DOHH2 (cell line): ENCODE measurements around the gene TMEM151B.

ENCODE experiments used
- H3F3A ChIP-seq: fragments of 200-600 bp; sonication (generic), shearing (Covaris generic); 2 replicates; pipeline ENCODE4 v1.6.0; 2016; ENCODE audit warnings: antibody characterized with exemption, mild to moderate bottlenecking; ENCODE audit not compliant: control insufficient read depth, insufficient read depth
- H3K27ac ChIP-seq: fragments of 200-600 bp; sonication (generic); 2 replicates; pipeline ENCODE4 v1.5.1; 2014; ENCODE audit warnings: low read depth, mild to moderate bottlenecking, low read length, moderate library complexity
- H3K27me3 ChIP-seq: fragments of 200-600 bp; sonication (generic); 2 replicates; pipeline ENCODE4 v1.6.1; 2014; ENCODE audit warnings: mild to moderate bottlenecking, low read length, mixed read lengths; ENCODE audit not compliant: control insufficient read depth
- H3K36me3 ChIP-seq: fragments of 200-600 bp; sonication (generic); 2 replicates; pipeline ENCODE4 v1.6.1; 2014; ENCODE audit warnings: mild to moderate bottlenecking, low read length, moderate library complexity, mixed read lengths; ENCODE audit not compliant: control insufficient read depth
- H3K4me1 ChIP-seq: fragments of 200-600 bp; sonication (generic); 2 replicates; pipeline ENCODE4 v1.6.1; 2014; ENCODE audit warnings: mild to moderate bottlenecking, low read length, mixed read lengths; ENCODE audit not compliant: control insufficient read depth
- H3K4me2 ChIP-seq: fragments of 200-600 bp; sonication (generic); 2 replicates; pipeline ENCODE4 v1.6.0; 2014; ENCODE audit warnings: mild to moderate bottlenecking, low read length, moderate library complexity
- H3K4me3 ChIP-seq: fragments of 200-600 bp; sonication (generic); 2 replicates; pipeline ENCODE4 v1.5.1; 2014; ENCODE audit warnings: mild to moderate bottlenecking, low read length, mixed read lengths
- H3K79me2 ChIP-seq: fragments of 200-600 bp; sonication (generic); 2 replicates; pipeline ENCODE4 v1.6.1; 2014; ENCODE audit warnings: mild to moderate bottlenecking, low read length, mixed read lengths; ENCODE audit not compliant: control insufficient read depth
- H3K9me2 ChIP-seq: fragments of 200-600 bp; sonication (generic); replicated peaks from 2 replicates; pipeline ENCODE4 v1.6.1; 2014; ENCODE audit warnings: mild to moderate bottlenecking, low read length, mixed read lengths; ENCODE audit not compliant: control insufficient read depth
- H3K9me3 ChIP-seq: fragments of 200-600 bp; sonication (generic); 2 replicates; pipeline ENCODE4 v1.6.1; 2014; ENCODE audit warnings: antibody characterized with exemption, low read length, mixed read lengths; ENCODE audit not compliant: control insufficient read depth, insufficient read depth
- H4K20me1 ChIP-seq: fragments of 200-600 bp; sonication (generic); 2 replicates; pipeline ENCODE4 v1.6.0; 2014; ENCODE audit warnings: low read depth, mild to moderate bottlenecking, antibody characterized with exemption, low read length, moderate library complexity; ENCODE audit not compliant: control insufficient read depth, insufficient read depth
- CTCF ChIP-seq: fragments of 200-600 bp; sonication (generic); IDR thresholded peaks from one replicate; pipeline ENCODE4 v1.5.1; 2014; ENCODE audit warnings: antibody characterized with exemption, mild to moderate bottlenecking, low read depth, low read length; ENCODE audit not compliant: poor library complexity, severe bottlenecking
- EZH2phosphoT487 ChIP-seq: fragments of 200-600 bp; sonication (generic); IDR thresholded peaks from 2 replicates; pipeline ENCODE4 v1.6.1; 2017; ENCODE audit warnings: borderline replicate concordance, mild to moderate bottlenecking, antibody characterized with exemption, low read length, moderate library complexity, mixed read lengths

The TMEM151B gene

DNA sequence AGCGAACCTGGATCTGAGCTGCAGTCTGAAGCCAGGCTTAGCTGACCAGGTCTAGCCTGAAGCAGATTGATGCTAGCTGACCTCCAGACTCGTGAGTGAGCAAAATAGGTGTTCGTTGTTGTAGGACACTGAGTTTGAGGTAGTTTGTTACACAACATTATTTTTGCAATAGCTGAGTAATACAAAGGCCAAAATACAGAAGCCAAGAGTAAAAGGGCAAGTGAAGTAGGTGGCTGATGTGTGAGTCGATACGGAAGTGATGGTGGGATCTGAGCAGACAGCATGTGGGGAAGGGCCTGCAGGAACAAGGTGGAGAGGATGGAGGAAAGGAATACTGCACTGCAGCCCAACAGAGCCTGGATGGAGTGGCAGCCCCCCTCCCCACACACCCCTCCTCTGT is 63.7 kb downstream of the TMEM151B start:
- no peak overlapping the region for H3K4me3 ChIP-seq
- H3K9me3 ChIP-seq = no peaks in the 10 kb centered on the region
- H3K9me2 ChIP-seq = no peaks in the 10 kb centered on the region
- H3K79me2 ChIP-seq = no peaks in the 10 kb centered on the region
- no peaks in the 10 kb centered on the region for H3K36me3 ChIP-seq
- TF ChIP-seq CTCF = no peak
- TF ChIP-seq EZH2phosphoT487 = no peak
- 0 out of 2 replicates have a peak, but pooled peaks cover 3% of the 10 kb centered on the region for H3K4me1 ChIP-seq
- no peak overlapping the region for H3K27ac ChIP-seq
- no peaks in the 10 kb centered on the region for H4K20me1 ChIP-seq
- H3K4me2 ChIP-seq = no peak overlapping the region
- H3F3A ChIP-seq = no peaks in the 10 kb centered on the region
- peaks cover 15% of the 10 kb centered on the region for H3K27me3 ChIP-seq

DNA sequence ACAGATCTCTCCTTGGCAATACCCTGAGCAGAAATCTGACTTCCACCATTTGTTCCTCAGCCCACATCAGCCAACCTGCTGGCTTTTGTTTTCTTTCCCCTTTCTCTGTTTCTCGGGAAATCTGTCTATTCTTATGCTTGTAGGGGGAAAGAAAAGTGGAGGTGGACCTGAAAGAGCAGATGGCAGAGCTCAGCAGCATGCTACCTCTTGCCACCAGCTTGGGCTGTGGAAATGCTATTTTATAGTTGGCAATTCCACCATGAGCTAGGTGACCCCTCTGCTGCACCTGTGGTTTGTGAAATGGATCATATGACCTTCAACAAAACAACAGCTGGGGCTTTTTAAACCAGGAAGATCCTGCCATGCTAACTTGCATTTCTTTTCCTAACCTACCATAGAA is 65.4 kb downstream of the TMEM151B start:
- Histone ChIP-seq H4K20me1 (no peaks in the 10 kb centered on the region), H3K4me1 (peaks cover 8% of the 10 kb centered on the region), H3K9me3 (no peaks in the 10 kb centered on the region), H3K79me2 (no peaks in the 10 kb centered on the region), H3F3A (no peaks in the 10 kb centered on the region), H3K4me2 (no peak overlapping the region), H3K9me2 (no peaks in the 10 kb centered on the region), H3K36me3 (no peaks in the 10 kb centered on the region), H3K27me3 (0 out of 2 replicates have a peak, but pooled peaks cover 3% of the 10 kb centered on the region), H3K4me3 (no peak overlapping the region), H3K27ac (no peak overlapping the region)
- TF ChIP-seq CTCF (no peak), EZH2phosphoT487 (no peak)

DNA sequence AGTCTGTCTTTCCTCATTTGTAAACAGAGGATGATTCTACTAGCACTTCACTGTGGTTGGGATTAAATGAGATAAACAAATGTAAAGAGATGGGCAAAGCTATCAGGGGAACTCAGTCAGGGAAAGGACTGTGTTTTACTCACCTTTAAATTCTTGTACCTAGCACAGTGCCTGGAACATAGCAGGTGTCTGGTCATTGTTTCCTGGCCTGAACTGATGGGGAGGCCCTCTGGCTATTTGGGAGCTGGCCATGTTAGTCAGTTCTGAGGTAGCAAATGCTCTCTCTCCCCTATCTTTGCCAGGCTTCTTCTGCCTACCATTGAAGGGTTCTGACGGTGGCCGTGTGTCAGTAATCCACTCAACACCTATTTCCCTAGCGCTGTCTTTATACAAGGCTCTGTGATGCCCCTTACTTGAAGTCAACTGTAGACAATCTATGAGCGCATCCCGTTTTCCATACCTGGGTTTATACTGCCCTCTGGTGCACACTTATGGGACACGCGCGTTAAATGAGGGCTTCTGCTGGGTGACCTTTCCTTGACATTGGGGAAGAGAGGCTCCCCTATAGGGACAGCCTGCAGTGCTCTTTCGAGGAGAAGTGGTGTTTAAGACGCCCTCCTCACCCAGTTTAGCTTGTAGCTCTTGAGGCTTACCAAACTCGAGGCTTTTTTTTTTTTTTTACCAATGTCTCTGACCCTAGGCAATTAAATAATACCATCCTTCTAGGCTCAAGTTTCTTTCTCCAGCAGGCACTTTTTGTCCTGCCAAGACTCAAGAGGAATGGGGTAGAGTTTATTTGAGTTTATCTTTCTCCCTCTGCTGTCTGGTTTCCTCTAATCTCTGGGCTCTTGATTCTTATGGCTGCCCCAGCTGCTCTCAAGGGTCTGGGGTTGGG is 68.2 kb downstream of the TMEM151B start:
- peaks cover 17% of the 10 kb centered on the region for H3K4me1 ChIP-seq
- H3F3A ChIP-seq = no peaks in the 10 kb centered on the region
- H3K79me2 ChIP-seq = no peaks in the 10 kb centered on the region
- no peak overlapping the region for H3K27ac ChIP-seq
- no peaks in the 10 kb centered on the region for H4K20me1 ChIP-seq
- peak; percentile 76 for TF ChIP-seq CTCF
- no peak for TF ChIP-seq EZH2phosphoT487
- H3K4me2 ChIP-seq = no peak overlapping the region
- H3K4me3 ChIP-seq = no peak overlapping the region
- H3K27me3 ChIP-seq = peaks cover 13% of the 10 kb centered on the region
- H3K9me2 ChIP-seq = no peaks in the 10 kb centered on the region
- H3K36me3 ChIP-seq = no peaks in the 10 kb centered on the region
- no peaks in the 10 kb centered on the region for H3K9me3 ChIP-seq
